GM21825 (cell line): ENCODE measurements around the gene TMED7.

Experiments used
- ATAC-seq: cut with Tn5 transposase; IDR thresholded peaks from one replicate; pipeline ENCODE4 v1.9.1; 2021; ENCODE audit warnings: mild to moderate bottlenecking, moderate library complexity; ENCODE audit not compliant: unreplicated experiment

Gene TMED7

DNA sequence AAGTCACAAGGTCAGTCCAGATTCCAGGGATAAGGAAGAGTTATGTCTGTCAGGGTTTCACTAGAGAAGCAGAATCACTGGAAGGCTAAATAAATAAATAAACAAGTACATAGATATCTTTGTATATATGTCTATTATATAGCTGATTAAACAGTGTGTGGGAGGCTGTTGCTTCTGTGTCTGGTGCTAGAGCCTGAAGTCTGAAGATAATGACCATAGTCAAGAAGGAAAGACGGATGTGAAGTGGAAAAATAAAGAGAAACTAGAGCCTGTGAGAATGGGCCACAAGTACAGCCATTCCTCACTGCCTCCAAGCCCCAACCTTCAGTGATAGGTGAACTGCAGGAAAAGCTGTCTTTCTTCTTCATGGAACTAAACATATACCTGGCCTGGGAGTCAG, 4.1 kb upstream of the TMED7 start:
- no peak for ATAC-seq

DNA sequence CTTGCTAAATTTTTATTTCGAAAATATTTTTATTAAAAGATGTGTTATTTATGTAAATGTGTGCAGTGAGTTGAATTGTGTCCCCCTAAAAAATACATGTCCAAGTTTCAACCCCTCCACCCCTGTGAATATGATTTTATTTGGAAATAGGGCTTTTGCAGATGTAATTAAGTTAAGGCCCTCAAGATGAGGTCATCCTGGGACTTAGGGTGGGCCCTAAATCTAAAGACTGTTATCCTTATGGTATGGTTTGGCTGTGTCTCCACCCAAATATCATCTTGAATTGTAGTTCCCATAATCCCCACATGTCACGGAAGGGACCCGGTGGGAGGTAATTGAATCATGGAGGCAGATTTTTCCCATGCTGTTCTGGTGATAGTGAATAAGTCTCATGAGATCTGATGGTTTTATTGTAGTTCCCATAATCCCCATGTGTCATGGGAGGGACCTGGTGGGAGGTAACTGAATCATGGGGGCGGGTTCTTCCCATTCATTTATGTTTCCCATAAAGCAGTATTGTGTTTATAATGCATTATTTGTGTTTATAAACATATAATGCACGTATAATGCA, 1.5 kb upstream of the TMED7 start:
- no peak for ATAC-seq

DNA sequence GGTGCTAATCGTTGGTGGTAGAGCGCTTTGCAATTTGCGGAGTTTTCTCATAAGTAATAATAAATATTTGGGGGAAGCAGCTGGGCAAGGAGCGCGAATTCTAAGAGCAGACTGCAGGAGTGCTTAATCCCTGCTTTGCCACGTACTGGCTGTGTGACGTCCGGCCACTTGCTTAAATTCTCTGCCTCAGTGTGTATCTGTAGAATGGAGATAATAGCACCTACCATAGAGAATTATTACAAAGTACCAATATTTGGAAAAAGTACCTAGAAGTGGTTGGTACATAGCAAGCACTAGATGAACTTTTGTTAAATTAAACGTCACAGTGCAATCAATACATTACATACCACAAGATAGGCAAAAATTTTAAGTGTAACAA, 598 bp upstream of the TMED7 start:
- peak; percentile 34 for ATAC-seq

DNA sequence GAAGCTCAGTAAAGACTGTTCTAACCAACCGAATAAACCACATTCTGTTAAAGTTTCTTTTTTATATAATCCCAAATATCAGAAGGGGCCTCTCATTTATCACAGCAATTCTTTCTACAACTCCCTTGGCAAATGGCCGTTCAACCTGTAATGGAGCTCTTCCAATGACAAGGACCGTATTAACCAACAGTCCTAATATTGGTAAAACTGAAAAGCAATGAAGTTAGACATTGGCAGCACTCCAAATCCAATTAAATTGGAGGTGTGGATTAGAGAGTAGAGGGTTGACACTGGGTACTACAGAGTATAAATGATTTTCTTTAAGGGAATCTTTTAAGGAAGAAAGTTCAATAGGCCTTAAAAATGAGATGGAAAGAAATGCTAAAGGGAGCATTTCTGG, 842 bp downstream of the TMED7 start:
- no peak for ATAC-seq

DNA sequence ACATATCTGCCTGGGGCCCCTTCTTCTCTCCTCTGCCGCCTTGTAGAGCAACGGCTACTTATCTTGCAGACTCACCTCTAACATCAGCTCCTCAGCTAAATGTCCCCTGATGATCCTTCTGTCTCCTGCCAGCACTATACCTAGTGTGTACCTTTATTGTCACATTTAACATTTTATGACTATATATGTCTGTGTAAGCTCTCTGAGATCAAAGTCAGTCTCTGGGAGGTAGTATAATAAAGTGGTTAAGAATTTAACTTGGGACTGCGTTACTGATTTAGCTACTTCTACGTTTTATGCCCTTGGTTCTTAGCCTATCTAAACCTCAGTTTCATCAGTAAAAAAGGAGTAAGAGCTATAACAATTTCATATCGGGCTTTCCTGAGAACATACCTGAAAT, 2.2 kb downstream of the TMED7 start:
- no peak for ATAC-seq

DNA sequence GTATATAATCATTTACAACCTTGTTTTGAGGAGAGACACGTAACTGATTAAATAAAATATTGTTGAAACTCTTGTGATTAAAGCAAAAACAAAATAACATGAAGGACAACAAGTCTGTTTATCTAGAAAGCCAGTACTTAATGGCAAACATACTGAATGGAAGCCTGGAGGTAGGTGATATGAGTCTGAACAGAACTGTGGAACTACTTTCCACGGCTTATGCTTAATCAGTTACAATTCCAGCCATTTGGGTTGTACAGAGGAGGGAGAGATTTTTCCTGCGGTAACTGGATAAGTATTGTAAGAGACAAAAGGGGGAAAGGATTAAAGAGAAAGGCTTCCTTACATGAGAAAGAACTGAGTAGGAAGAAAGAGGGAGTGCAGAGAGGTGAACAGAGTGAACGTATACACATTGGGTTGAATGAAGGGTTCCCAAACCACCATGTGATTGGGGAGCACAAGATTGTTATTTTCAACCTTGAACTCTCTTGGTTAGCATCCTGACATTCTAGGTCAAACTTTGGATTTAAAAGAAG, 4.4 kb downstream of the TMED7 start:
- no peak for ATAC-seq

DNA sequence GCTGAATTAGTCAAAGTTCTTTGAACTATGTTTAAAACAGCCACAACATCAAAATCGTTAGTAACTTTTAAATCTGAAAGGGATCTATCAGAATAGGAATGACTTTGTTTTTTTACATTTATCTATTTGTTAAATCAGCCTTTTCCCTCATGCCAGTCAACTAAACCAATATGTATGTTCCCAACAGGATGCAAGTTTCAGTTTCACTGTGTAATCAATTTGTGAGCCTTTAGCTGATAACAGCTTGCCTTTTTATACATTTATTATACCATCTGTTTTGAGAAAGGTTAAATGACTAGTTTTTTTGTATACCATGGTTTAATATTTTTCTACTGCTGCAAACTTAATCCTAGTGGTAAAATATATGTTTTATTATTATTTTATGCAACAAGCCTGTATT, 8.9 kb downstream of the TMED7 start:
- no peak for ATAC-seq

DNA sequence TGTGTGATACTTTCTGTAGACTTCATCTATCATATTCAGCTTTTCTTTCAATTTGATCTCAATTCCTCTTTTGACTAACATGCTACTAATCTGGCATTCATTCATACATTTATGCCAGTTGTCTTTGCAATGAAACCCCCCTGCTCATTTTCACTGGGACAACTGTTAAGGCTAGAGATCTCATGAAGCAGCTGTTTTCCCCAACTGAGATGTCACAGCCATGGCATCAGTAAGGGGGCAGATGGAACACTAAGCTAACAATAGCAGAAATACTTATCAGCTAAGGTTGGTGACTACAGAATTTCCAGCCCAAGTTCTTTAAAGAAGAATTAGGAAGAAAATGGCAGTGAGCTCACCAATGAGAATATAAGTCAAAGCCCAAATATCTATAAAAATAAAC, 9.4 kb downstream of the TMED7 start:
- ATAC-seq = no peak

DNA sequence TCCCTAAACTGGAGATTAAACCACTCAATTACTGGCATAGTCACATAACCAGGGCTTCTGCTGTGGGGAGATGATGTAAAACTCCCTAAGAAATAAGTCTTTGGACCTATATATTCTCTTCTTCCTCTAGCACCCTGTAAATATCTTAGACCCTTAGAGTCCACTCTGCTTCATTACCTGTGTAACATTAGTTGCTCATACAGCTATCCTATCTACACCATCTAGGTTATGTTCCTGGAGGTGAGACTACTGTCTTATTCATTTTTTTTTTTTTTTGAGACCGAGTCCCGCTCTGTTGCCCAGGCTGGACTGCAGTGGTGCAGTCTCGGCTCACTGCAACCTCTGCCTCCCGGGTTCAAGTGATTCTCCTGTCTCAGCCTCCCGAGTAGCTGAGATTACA, 14.0 kb downstream of the TMED7 start:
- no peak for ATAC-seq

DNA sequence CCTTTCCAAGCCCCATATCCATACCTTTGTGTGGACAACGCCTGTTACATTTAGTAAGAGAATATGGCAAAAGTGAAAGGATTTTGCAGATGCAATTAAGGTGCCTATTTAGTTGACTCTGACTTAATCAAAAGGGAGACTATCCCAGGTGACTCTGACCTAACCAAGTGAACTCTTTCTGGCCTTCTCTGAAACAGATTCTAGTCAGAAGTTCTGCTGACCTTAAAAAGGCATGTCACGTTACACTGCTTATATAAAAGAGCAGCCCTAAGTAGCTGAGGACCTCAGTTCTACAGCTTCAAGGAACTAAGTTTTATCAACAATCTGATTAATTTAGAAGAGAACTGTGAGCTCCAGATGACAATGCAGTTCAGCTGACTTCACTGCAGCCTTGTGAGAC, 17.9 kb downstream of the TMED7 start:
- ATAC-seq = no peak

DNA sequence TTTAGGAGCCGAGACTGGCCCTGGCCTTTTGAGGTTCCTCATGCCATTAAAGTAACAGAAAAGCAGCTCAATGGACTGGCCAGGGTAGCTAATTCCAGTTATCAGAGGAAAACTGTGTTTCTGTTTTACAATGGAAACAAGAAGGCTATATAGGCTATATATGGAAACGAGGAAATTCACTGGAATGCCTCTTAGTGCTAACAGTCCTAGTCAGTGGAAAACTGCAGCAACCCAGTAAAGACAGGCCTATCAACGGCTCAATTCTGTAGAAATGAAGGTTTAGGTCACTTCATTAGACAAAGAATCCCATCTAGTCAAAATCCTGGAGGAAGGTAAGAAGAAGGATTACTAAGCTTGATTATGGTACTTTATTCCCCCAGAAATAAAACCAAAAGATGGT, 20.4 kb downstream of the TMED7 start:
- ATAC-seq = no peak

DNA sequence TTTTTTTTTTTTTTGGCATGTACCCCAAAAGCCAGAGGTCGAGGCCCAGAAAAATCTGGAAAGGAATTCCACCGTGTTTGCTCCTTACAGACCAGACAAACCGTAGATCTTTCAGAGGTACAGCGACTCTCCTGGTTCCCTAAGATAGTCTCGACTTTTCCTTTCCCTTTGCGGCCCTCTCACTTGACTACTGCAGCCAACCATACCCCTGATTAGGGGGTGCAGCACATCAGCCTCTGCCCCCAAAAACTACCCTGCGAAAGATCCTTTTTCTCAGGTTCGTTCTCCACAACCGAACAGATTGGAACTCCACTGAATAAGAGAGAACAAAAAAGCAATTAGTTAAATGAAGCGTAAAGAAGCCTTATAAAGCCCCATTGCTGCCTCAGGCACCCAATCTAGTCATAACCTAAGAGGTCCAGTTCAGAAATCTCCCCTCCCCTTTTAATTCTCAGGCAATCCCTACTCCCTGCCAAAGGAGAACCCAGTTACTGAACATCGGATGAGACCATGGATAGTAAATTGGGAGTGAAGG, 23.2 kb downstream of the TMED7 start:
- ATAC-seq = peak; percentile 8

DNA sequence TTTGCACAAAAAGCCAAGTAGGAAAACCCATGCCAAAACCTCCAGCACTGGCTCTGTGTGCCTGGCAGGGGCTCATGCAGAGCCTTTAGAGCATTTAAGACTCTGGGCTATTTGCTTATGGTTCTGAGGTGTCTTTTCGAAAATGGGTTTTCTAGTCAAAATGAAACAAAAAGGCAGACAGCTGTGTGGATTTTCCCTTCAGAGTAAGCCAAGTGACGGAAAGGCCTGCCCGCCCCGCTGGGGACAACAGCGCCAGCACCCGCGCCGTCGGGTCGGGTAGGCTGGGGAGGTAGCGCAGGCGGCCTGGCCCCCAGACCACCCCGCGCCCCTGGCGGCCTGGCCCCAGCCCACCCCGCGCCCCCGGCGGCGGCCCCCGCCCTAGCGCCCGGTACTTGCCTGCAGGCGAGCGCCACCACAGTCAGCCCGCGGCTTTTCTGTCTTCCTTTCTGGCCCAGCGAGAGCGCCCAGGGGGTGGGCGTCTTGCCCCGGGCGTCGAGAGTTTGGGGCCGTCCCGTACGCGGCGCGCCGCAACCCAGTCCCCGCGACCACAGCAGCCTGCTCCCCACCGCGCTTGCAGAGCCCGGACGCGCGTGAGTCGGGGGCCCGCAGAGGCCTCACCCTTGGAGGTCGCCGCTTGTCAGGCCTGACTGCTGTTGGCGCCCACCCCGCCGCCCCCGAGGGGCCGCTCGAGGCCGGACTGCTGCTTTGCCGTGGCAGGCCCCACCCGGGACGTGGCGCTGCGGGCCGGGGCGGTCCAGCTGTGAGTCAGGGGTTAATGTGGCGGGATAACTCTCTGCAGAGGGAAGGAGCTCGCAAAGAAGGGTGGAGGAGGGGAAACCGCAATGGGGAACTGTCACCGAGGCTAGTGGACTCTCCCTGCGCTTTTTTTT, 23.9 kb downstream of the TMED7 start, which contains the start of gene TICAM2:
TICAM2 (minus strand) TSS at position 779 of the 890 bp plus-strand sequence. CDS start 21,223 bp downstream, outside the sequence.
- ATAC-seq = peak; percentile 75

DNA sequence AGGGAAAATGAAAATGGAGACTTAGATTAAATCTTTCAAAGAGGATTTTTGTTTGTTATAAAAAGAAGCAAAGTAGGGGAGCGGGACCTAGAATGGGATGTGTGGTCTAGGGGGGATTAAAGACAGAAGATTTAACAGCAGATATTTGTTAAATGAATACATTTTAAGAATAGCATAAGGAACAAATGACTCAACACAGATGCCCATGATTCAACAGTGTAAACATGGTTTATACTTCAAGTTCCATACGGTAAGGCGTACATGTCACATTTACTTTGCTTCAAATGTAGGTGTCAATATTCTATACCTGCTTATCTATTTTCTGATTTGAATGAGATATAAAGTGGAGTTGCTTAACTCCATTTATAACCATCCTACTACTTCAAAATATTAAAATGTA, 25.1 kb downstream of the TMED7 start:
- no peak for ATAC-seq

DNA sequence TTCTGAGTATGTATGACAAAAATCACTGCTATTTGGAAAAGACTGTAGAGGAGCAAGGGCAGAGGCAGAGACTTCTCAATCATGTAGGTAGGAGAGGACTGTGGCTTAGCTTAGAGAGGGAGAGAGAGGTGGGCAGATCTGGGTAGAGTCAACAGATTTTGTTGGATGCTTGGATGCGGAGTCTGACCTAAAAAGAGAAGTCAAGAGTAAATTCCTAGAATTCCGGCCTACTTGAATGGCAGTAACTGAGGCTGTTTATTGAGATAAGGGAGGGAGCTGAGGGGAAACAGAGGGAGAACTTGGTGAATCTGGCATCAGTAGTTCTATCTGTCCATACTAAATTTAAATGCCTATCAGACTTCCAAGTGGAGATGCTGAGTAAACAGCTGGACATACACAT, 25.9 kb downstream of the TMED7 start:
- ATAC-seq = no peak

DNA sequence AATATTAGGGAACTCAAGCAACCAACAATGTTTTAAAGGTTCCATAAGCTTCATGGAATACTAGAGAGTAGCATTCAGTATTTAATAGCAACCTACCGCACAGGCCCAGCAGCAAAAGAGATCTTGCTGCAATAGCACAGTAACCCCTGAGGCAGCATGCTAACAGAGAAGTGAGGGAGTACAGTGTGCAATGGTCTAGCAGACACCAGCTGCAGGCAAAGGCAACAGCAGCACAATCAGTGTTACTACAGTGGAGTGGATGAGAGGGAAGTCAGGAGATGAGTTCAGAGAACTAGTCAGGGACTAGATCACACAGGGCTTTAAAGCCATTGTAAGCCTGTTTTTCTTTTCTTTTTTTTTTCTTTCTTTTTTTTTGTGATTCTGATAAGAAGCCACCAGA, 26.3 kb downstream of the TMED7 start:
- peak; percentile 44 for ATAC-seq

DNA sequence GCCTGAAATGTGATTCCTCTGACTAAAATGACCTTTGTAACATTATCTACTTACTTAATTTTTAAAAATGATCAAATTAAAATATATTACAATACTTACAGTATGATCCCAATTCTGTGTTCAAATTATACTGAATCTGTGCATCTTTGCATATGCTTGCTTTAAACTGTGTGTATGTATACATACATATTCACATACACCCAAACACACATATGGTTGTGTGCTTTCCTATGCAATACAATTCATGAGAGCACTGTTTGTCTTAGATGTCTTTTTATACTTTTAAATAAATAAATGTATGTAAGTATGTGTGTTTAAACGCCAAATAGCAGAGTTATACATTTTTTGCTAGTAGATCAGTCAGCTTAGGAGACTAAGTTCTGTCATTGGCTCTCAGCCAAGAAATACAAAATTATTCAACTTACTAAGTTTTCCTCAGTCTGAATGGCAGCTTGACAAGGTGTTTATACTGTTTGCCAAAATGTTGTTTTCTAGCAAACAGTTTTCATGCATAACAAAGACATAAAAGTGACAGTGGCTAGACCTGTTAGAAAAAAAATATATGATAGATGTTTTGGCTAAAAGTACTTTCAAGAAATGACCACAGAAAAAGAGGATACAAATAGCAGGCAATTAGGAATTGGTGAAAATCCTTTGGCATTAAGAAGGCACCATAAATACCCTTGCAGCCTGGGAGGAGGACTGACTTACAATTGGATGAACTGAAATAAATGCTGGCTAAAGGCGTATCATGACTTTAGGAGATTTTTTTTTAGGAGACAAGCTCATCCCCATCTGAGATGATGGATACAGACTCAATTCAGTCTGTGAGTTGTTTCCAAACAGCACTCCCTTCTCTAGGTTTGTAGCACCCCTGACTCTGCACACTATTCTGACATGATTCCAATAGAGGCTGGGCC, 31.4 kb downstream of the TMED7 start:
- no peak for ATAC-seq

DNA sequence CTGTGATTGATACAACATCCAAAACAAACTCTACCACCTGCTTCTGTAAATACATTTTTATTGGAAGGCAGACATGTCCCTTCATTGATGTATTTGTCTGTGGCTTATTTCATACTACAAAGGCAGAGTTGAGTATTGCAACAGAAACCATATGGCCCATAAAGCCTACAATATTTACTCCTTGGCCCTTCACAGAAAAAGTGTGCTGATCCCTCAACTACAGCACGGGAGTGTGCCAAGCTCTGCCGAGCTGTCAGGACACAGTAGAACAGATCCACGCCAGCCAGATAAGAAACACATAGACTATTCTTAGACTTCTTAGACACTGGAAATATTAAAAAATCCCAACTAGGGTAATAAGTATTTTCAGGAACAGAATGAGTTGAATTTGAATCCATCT, 36.8 kb downstream of the TMED7 start:
- ATAC-seq = no peak

DNA sequence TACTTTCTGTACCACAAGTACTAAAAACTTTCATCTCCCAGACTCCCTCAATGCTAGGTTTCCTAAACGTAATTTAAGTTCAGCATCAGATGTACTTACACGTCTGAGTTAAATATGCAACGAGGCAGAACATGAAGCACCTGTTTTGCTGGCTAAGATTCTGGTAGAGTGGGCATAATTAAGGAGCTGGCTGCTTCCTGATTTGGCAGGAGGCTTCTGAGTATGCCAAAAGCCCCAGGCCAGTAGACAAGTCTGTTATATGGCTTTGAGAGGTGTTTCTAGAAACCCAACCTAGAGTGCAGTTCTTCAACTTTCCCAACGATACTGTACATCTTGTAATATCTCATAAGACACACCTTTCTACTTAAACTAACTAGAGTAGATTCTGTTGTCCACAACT, 37.2 kb downstream of the TMED7 start:
- ATAC-seq = no peak

DNA sequence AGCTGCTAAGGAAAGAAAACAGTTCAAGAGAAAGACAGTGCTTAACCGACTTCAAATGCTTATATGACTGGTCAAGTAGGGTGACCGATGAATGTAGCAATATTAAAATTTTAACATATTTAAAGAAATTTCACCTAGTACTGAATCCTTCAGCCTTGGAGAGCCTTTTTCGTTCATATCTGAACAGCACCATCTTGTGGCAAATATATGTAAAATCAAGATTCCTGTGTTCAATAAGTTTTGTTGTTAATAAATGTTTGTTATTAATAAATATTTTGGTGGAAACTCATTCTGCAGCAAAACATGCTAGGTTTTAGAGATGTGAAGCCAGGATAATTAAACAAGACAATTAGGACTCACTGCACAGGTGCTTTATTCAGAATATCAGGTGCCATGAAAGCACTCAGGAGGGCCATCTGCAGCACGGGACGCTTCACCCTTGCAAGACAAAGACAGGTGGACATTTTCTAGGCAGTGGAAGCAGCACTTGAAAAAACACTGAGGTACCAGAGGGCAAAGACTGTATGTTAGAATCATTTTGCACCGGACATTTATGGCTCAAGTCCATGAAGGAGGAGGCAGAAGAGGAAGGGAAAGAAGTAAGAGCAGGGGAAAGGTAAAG, 39.2 kb downstream of the TMED7 start:
- no peak for ATAC-seq

DNA sequence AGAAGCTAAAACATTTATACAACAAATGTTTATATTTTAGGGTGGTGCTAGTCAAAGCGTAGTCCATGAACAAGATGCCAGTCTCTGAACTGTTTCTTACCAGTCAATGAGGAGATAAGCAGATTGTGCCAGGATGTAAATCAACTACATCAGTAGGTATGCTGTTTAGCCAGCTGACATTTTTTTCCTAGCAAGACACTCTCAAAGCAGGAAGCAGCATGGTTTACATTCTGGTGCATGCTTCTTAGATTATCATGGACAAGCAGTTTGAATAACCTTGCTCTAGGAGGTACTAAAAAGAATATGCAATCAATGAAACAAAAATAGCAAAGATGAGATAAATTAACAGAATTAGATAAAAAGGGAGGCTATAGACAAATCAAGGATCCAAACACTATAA, 40.6 kb downstream of the TMED7 start:
- no peak for ATAC-seq
